LNCAP (cell line): Measurements from ENCODE around the gene RMRP.

Source experiments
- TF ChIP-seq, protein P1 (sequence below): fragments of 450-650 bp; IDR thresholded peaks from 2 replicates; pipeline ENCODE4 v1.5.1; 2017; ENCODE audit warnings: mild to moderate bottlenecking

Gene RMRP

DNA sequence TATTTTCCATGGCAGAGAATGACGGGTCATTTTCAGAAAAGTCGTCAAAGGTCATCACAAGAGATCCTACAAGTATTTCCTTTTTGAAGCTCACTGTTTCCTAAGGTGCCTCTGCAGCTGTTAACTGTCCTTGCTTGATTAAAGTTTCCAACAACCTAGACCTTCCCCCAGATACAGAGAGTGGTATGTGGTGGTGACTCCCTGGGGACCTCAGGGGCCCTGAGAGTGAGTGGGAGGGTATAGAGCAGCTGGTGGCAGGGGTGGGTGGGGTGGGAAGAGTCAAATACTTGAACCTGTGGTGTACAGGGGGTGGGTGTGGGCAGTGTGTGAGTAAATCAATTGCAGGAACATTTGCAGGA, 38.0 kb downstream of the RMRP start:
- TF ChIP-seq, protein P1, sequence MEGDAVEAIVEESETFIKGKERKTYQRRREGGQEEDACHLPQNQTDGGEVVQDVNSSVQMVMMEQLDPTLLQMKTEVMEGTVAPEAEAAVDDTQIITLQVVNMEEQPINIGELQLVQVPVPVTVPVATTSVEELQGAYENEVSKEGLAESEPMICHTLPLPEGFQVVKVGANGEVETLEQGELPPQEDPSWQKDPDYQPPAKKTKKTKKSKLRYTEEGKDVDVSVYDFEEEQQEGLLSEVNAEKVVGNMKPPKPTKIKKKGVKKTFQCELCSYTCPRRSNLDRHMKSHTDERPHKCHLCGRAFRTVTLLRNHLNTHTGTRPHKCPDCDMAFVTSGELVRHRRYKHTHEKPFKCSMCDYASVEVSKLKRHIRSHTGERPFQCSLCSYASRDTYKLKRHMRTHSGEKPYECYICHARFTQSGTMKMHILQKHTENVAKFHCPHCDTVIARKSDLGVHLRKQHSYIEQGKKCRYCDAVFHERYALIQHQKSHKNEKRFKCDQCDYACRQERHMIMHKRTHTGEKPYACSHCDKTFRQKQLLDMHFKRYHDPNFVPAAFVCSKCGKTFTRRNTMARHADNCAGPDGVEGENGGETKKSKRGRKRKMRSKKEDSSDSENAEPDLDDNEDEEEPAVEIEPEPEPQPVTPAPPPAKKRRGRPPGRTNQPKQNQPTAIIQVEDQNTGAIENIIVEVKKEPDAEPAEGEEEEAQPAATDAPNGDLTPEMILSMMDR = no peak

- TF ChIP-seq, protein P1 = no peak
Measured at GRCh38 chr9:35618854-35619799, 38.7 kb downstream of the RMRP start.

DNA sequence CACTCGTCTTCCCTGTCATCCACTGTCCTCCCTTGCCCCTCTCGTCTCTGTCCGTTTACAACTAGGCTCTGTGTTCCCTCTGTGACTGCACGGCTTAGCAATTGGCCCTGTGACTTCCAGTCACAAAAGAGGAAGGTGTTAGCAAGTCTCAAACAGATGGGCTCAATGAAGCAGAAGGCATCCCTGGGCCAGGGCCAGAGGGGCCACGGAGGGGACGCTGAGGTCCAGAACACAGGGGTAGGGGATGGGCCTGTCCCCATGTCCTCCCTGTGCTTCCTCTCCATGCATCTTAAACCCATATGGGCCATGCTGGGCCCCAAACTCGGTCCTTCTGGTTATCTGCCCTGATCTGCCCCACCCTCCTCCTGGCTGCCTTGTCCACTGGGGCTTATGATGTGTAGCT, 39.5 kb downstream of the RMRP start, which contains the start of gene CD72:
Gene CD72 (minus strand): TSS at position 89 of the 403 bp plus-strand sequence. CDS start 110 bp downstream, outside the sequence.
- TF ChIP-seq, protein P1 = no peak

GRCh38 chr9:35617548-35617947, 40.3 kb downstream of the RMRP start:
- TF ChIP-seq, protein P1 = no peak

DNA sequence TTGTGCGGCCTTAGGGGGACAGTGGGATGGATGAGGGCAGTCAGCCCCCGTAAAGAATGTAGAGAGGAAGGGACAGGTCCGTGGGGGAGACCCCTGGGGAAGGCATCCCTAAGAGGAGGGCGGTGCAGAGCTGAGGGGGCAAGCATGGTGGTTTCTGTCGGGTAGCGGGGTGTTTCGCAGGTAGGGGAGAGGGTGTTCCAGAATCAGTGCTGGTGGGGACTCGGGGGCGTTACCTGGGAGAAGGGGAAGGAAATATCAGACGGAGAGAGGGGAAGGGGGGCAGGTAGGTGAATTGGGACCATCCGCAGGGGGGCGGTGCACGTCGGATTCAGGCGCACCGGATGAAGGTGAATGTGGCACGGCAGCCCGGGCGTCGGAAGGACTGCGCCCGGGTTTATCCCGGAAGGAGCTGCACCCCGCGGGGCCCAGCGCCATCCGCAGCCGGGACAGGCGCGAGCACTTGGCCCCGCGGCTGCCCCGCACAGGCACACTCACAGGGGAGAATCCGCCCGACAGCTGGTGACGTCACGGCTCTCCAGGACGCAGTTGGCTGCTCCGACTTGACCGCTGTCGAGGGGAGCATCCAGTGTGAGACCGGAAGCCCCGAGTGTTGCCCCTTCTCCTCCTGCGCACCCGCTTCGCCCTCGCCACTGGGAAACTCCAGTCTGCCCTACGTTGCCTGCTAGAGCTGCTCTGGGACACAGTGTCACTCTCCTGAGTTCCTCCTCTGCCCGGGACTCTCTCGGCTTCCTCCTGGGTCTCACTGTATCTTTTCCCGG, 40.9 kb downstream of the RMRP start:
- TF ChIP-seq, protein P1 = no peak

DNA sequence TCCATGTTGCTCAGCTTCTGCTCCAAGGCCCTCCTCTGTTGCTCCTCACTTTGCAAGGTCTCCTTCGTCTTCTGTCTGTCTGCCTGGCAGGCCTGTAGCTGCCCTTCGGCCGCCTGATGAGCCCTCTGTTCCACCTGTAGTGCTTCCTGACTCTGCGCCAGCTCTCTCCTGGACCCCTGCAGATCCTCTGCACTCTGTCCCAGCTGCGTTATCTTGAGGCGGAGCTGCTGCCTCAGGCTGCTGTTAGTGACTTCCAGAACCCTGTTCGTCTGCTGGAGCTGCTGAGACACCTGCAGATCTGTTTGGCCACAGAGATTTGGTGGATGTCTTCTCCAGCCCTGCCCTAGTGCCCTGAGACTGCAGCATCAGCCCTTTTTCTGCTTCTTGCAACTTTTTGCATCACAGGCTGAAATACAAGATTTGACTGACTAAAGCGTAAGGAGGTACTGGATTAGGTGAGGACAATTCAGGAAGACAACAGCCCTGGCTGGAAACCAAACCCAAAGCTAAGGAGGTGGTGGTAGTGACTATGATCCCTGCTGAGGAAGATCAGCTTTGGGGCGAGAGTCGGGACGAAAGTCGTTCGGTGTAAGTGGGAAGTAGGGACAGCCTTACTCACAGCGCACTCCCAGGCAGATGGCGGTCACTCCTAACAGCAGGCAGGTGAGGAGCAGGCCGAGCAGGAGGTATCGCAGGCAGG, 41.7 kb downstream of the RMRP start:
- TF ChIP-seq, protein P1 = no peak

GRCh38 chr9:35612843-35613242, 45.0 kb downstream of the RMRP start:
- TF ChIP-seq, protein P1 = no peak
